Mesothelial cell of epicardium (in vitro differentiated cells): Measurements from ENCODE around the gene VAMP2. TPM values are rescaled to one million over a fixed set of nuclear protein-coding genes. Genes with fewer than 3 reads are reported as not detected.

ENCODE experiments used
- DNase-seq, 2 experiments: peaks; one replicate each; pipeline ENCODE4 v3.0.0; 2021; ENCODE audit warnings: low spot score in 2 of 2; ENCODE audit not compliant: unreplicated experiment in 2 of 2
- H3K27ac Mint-ChIP-seq: 2 replicates; pipeline ENCODE4 v1.8.0; 2021; ENCODE audit warnings: mixed read lengths
- H3K27me3 Mint-ChIP-seq: 2 replicates; pipeline ENCODE4 v1.8.0; 2021; ENCODE audit warnings: low read depth, mixed read lengths
- H3K36me3 Mint-ChIP-seq: 2 replicates; pipeline ENCODE4 v1.8.0; 2021; ENCODE audit warnings: mixed read lengths
- H3K4me1 Mint-ChIP-seq: 2 replicates; pipeline ENCODE4 v1.8.0; 2021; ENCODE audit warnings: mixed read lengths
- H3K4me3 Mint-ChIP-seq: 2 replicates; pipeline ENCODE4 v1.8.0; 2021; ENCODE audit warnings: mild to moderate bottlenecking, moderate library complexity, mixed read lengths
- H3K9me3 Mint-ChIP-seq: 2 replicates; pipeline ENCODE4 v1.8.0; 2021; ENCODE audit warnings: mixed read lengths
- total RNA-seq: library from RNA; stranded (reverse); gene quantifications from 3 replicates; pipeline ENCODE4 v1.2.1, GENCODE V29; 2021
- TF ChIP-seq, protein P1 (sequence below): fragments of 200-600 bp; sonication (generic); IDR thresholded peaks from one replicate; pipeline ENCODE4 v1.5.0; 2021; ENCODE audit warnings: antibody characterized with exemption; ENCODE audit not compliant: unreplicated experiment

The VAMP2 gene
- total RNA-seq, 1 donor from 2014 or later, result 54.8 TPM

DNA sequence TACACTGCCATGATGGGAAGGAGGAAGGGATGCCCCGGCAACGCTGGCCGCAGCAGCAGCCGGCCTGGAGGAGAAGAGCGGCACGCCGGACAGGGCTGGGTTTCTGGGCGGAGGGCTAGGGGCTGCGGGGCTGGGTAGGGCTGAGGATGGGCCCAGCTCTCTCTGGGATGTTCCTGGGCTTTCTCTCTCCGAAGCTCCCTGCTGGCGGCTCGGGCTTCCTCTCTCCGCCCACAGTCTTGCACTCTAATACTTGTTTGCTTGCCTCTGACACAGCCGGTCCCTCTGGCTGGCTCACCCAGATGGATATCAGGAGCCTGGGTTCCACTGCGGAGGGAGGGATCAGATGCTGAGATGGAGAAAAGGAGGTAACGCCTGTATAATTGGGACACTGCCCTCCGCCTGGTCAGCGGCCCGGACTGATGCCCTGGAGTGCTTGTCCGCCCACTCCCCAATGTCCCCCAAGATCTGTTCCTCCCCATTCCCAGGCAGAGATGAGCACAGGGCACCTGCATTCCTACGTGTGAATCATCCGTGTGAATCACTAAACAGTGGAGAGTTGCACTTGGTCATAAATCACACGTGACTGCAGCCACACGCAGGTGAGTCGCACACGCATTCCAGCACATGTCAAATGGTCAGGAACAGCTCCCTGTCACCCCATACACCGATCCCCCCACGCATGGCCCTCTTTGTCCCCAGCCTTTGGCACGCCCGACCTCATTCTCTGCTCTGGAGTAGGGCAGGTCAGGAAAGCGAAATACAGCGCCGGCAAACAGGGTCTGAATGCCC, 44.6 kb downstream of the VAMP2 start, which contains the start of gene ALOXE3:
Gene ALOXE3 (minus strand): TSS at position 535 of the 789 bp plus-strand sequence. CDS start 524 bp downstream, at position 11.
- Mint-ChIP-seq H3K36me3 (no peaks in the 10 kb centered on the region), H3K27ac (peak within 1 kb of the TSS; percentile 96), H3K9me3 (no peaks in the 10 kb centered on the region), H3K4me3 (peak within 1 kb of the TSS; percentile 92), H3K27me3 (peaks cover 80% of the 10 kb centered on the region), H3K4me1 (peaks cover 31% of the 10 kb centered on the region)
- TF ChIP-seq, protein P1, sequence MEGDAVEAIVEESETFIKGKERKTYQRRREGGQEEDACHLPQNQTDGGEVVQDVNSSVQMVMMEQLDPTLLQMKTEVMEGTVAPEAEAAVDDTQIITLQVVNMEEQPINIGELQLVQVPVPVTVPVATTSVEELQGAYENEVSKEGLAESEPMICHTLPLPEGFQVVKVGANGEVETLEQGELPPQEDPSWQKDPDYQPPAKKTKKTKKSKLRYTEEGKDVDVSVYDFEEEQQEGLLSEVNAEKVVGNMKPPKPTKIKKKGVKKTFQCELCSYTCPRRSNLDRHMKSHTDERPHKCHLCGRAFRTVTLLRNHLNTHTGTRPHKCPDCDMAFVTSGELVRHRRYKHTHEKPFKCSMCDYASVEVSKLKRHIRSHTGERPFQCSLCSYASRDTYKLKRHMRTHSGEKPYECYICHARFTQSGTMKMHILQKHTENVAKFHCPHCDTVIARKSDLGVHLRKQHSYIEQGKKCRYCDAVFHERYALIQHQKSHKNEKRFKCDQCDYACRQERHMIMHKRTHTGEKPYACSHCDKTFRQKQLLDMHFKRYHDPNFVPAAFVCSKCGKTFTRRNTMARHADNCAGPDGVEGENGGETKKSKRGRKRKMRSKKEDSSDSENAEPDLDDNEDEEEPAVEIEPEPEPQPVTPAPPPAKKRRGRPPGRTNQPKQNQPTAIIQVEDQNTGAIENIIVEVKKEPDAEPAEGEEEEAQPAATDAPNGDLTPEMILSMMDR, result no peak
- DNase-seq, result peak in 1 of 2 experiments; percentile 54

DNA sequence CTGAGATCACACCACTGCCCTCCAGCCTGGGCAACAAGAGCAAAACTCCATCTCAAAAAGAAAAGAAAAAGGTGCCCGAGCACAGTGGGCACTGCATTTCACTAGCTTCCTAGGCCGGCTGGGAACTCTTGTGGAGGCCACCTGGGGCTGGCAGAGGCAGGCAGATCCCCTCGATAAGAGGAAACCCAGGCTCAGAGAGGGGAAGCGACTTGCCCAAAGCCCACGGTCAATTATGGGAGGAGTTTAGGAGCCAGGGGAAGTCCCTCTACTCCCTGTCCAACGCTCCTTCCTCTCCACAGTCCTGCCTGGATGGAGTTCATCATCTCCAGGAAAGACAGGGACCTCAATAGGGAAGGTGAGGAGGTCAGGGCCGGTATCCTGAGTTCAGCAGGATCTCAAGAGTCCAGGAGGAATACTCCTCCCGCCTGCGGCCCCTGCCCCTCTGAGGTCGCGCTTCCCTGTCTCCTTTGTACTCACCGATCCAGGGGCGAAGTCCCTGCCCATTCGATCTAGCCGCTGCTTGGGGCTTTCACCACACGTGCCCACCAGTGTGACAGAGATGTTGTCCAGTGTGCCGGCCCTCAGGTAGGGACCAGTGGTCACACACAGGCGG, 45.3 kb downstream of the VAMP2 start:
- DNase-seq, result no peak
- TF ChIP-seq, protein P1, result no peak
- Mint-ChIP-seq H3K9me3 (no peaks in the 10 kb centered on the region), H3K4me1 (peaks cover 24% of the 10 kb centered on the region), H3K36me3 (no peaks in the 10 kb centered on the region), H3K27me3 (peaks cover 80% of the 10 kb centered on the region), H3K27ac (no peak overlapping the region), H3K4me3 (peak overlapping the region; percentile 92)

DNA sequence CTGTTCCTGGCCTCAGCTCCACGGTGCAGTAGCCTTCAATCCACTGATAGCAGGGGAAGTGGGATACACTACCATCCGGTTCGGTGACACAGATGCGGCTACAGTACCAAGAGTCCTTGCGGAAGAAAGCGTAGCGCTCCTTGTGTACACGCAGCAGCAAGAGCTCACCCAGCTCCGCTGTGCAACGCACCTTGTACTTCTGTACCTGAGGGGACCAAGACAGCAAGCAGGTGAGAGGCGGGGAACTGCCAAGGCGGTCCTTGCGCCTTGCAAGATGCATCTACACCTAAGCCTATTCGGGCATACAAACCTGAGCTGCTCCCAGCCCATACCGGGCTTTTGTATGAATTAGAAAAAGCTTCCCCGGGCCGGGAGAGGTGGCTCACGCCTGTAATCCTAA, 46.0 kb downstream of the VAMP2 start:
- Mint-ChIP-seq H3K9me3 (no peaks in the 10 kb centered on the region), H3K27ac (no peak overlapping the region), H3K4me1 (peaks cover 22% of the 10 kb centered on the region), H3K4me3 (no peak overlapping the region), H3K36me3 (no peaks in the 10 kb centered on the region), H3K27me3 (peaks cover 81% of the 10 kb centered on the region)
- TF ChIP-seq, protein P1, result no peak
- no peak for DNase-seq

DNA sequence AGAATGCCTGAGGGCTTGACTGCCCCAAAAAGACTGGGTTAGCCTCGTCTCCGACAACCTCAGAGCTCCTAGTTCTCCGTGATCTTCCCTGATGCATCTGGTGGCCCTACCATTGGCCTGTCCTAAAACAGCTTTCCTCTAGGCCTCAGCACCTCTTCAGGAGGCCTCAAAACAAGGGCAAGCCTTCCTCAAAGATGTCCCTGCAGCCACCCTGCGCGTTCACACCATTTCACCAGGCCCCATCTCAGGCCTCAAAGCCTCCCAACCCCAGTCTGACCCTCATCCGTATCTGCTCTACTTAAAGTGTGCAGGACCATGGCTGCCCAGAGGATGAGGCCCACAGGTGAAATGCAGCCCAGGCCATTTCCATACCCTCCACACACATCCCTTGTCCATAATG, 51.8 kb downstream of the VAMP2 start:
- Mint-ChIP-seq H3K27me3 (peaks cover 79% of the 10 kb centered on the region), H3K36me3 (no peaks in the 10 kb centered on the region), H3K4me1 (no peaks in the 10 kb centered on the region), H3K4me3 (peak overlapping the region; percentile 22), H3K27ac (no peak overlapping the region), H3K9me3 (no peaks in the 10 kb centered on the region)
- no peak for DNase-seq
- TF ChIP-seq, protein P1, result no peak

DNA sequence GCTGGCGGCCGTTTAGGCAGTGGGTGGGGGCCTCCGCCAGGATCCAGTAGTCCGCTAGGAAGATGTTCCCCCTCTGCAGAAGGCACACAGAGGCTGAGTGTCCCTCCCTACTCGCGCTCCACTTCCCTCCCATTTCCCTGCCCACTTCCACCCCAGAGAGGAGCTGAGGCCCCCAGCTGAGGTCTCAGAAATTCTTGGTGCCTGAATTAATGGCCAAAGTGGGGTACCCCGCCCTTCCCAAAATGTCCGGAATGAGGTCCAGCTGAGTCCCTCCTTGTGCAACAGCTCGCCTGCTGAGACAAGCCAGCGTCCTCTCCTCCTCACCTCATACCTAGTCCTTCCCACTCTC, 52.3 kb downstream of the VAMP2 start:
- DNase-seq, result no peak
- Mint-ChIP-seq H3K4me3 (peak overlapping the region; percentile 30), H3K9me3 (no peaks in the 10 kb centered on the region), H3K27me3 (peaks cover 76% of the 10 kb centered on the region), H3K27ac (no peak overlapping the region), H3K36me3 (no peaks in the 10 kb centered on the region), H3K4me1 (no peaks in the 10 kb centered on the region)
- TF ChIP-seq, protein P1, result no peak
